H54 (cell line): ENCODE measurements around the gene VDAC1.

Experiments
- DNase-seq: peaks from one replicate; pipeline ENCODE4 v3.0.0; 2011; ENCODE audit warnings: low spot score, mixed read lengths; ENCODE audit not compliant: insufficient read length
- FAIRE-seq: peaks from 3 replicates; lab custom pipeline; 2011; peaks lifted over from hg19 to GRCh38; lab: Jason Lieb, UNC
- POLR2A ChIP-seq: IDR thresholded peaks from 2 replicates; pipeline ENCODE4 v1.6.1; 2011; ENCODE audit warnings: low read depth, mild to moderate bottlenecking, low read length

The VDAC1 gene

DNA sequence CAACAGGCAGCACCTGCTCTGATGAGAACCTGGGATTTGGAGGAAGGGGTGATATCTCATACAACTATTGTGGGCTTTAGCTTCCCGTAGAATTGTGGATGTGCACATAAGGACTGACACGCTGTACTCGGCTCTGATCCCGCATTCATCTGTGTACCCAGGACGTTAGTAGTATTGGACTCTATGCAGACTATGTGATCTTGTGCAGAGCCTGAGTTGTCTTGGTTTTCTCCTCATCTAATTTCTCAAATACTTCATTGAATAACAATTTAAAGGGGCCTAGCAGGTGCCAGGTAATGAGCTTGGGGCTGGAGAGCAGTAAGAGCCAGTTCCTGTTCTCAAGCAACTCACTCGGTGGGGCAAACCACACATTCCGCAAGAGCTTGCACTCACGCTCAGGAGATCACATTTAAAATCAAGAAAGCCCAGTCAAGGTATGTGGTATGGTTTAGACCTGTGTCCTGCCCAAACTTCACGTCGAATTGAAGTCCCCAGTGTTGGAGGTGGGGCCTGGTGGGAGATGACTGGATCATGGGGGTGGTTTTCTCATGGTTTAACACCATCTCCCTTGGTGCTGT lies 51.1 kb downstream of the VDAC1 start:
- no peak for TF ChIP-seq POLR2A
- no peak for FAIRE-seq

DNA sequence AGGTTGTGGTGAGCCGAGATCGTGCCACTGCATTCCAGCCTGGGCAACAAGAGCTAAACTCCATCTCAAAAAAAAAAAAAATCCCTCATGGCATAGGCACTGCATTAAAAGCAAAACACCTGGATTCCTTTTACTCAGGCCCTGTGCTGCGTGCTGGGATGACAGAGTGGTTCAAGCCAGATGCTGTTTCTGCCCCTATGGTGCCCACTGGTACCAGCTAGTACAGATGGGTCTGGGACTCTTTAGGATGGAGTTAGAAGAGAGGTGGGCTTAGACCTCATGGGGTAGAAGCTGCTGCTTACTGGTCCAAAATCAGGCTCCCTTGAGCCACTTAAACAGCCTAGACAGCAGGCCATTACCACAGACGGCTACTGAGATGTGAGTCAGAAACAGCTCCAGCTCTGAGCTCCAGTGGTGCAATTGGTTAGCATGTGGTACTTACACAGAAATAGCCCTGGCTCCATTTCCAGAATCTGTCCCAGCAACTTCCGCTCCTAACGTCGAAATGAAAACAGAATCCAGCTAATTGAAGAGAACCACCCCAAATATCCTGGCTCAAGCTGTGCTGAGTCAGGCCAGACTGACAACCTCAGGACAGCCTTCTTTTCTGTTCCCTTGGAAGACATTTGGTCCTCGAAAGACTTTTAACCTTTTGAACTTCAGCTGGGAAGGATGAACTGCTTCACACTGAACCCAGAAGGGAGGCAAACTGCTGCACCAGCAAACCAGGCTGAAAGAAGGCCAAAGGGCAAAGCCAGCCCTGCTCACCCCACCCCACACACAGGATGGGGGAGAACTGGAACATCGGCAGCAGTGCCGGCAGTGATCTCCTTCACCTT lies 51.8 kb downstream of the VDAC1 start:
- no peak for TF ChIP-seq POLR2A
- FAIRE-seq (peak; percentile 91), DNase-seq (peak; percentile 66)

More for the DNA sequence above, 51.1 kb downstream of the VDAC1 start:
- no peak for DNase-seq

DNA sequence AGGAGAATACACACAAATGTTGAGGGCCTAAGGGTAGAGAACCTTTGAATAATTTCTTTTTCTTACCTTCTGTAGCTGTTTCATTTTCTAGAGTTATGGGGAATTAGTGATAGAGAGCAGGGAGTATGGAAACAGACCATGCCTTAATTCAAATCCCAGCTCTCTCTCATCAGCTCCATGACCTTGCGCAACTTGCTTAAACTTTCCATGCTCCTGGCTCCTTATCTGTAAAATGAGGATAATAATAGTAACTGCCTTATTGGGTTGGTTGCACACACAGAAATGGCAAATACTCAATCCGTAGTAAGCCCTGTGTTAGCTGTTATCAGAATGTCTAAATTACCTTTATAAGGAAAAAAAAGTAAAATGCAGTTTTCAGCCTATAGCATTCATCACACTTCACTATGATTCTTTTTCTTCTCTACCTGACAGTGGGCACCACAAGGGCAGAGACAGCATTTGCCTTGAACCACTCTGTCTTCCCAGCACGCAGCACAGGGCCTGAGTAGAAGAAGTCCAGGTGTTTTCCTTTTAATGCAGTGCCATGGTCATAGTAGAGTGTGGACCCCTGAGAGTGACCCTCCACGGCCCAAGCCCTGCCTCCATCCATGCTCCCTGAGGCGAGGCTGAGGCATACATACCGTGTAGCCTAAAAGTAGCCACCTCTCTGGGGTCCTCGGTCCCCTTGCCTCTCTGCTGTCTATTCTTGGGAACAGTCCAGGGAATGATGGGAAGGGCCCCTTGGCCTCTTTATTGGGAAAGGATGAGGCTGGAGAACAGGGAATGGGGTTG lies 53.8 kb downstream of the VDAC1 start:
- FAIRE-seq (no peak), DNase-seq (no peak)
- TF ChIP-seq POLR2A: no peak

DNA sequence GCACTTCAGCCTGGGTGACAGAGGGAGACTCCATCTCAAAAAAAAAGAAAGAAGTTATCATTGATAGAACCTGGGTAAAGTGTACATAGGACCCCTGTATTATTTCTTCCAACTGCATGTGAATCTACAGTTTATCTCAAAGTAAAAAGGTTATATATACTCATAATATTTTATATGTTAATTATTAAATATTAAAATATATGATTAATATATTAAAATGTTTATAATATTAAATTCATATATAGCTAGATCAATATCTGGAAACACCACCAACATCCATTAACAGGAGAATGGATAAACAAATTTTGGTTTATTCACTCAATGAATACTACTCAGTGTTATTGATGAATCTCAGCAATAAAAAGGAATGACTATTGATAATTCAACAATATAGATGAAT lies 56.1 kb downstream of the VDAC1 start:
- no peak for TF ChIP-seq POLR2A
- FAIRE-seq (no peak), DNase-seq (no peak)

DNA sequence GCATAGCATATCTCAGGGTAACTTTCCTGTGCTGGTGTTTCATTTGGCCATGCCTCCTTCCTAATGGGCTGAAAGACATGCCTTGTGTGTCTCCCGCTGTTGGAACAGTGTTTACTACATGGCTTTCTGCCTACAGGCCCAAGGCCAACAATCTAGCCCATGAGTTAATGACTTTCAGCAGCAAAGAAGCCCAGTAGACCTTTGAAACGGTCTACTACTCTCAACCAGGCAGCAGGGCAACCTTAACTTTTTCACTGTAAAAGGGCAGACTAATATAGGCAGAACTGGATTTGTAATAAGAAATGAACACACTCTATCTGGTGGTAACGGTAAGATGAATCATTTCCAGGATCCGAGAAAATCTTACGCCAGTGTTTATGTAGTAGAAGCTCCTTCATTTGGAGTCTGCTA lies 57.3 kb downstream of the VDAC1 start:
- TF ChIP-seq POLR2A: no peak
- no peak for FAIRE-seq
- no peak for DNase-seq

DNA sequence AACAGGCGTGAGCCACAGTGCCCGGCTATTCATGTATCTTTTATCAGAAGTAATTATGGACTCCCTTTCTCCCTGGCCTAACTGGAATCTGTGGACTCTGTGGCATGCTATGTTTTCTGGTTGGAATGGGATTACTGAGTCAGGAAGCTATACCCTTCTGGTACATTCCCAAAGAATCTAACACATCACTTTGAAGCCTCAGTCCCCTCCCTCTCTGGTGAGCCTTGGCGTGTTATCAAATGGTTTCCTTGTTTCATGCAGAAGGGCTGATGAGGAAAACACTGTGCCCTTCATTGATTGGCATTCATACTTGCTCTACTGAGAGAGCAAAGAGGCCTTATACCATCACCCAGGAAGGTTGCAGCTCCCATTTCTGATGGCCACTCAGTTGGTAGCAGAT lies 59.2 kb downstream of the VDAC1 start:
- no peak for TF ChIP-seq POLR2A
- FAIRE-seq (no peak), DNase-seq (no peak)

DNA sequence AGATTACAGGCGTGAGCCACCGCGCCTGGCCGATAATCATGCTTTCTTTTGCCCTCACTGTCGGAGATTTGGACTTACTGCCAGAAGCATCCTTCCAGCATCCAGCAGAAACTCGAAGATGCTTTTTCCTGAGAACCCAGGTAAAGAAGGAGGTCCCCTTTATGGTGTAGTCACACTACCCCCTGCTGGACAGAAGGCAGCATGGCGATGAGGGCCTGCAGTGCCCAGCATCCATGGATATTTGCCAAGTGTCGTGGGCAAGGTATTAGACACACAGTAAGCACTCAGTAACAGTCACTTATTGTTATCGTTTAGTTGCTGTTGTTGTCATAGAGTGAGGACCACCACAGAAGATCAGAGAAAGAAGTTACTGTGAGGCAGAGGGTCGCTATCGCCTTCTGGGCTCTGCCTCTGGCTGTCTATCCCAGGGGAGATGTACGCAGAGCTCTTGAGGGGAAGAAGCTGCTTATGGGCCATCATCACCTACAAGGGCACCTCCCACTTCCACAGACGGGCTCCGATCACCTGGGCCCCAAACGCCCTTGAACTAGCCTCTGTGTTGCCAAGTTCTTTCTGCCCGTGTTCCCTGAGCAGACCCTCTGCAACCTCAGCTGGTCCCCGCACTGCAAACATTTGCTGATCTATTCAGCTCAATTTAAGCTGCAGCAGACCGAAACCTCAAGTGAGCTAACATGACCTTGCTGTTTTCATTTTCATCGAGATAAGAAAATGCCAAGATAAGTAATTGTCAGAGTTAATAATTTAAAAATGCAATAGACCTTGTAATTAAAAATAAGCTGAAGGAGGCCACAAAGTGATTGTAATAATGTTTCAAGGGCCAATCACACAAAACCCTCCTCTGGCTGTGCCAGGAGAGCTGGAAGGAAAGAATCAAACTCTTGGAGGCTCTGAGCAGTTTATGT lies 60.3 kb downstream of the VDAC1 start:
- TF ChIP-seq POLR2A: no peak
- FAIRE-seq (no peak), DNase-seq (no peak)

DNA sequence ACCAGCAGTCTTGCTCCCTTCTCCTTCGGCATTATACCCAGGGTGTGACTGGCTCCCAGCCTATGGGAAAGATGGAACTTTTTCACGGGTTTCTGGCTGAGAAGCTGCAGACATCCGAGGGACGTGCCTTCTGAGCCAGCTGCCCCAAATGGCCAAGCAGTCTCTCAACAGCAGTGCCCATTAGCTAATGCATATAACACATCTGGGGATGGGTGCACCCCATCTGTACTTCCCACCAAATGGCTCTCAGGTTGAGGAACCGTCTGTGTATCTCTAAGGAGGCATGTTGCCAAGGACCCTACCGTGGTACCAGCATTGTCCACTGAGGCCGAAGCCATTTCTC lies 61.3 kb downstream of the VDAC1 start:
- TF ChIP-seq POLR2A: no peak
- FAIRE-seq (no peak), DNase-seq (no peak)

DNA sequence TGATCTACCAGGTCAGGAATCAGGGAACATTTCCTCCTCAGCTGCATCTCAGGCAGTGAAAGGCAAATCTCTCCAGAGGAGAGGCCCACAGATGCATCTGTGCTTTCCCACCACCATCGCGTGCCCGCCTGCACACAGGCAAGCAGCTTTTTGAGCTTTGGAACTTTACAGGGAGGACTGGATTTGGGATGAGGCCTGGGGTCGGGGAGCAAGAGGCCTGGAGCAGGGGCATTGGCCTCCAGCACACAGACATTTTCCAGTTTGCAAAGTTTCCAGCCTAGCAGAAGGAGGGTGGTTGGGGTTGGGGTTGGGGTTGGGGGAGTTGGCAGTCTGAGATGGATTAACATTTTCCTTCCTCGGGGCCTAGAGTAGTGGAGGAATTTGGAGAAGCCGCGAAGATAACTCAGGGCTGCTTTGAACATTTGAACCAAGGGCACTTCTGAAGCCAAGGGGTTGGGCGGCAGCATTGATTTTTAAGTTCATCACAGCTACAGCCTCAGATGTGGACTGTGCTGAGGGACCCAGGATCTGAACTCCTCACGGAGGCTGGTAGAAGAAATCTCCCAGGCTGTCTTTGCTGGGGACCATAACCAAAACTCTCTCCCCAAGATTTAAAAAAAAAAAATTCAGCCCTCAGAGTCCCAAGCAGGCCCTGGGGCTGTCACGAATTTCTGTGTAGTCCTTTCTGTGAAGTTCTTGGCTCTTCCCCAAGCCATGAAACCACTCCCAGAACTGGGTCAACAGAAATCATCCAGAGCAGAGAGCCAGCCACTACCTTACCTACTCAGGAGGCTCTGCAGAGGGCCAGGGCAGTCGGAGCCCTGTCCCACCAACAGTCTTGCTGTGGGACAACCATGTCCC lies 61.9 kb downstream of the VDAC1 start:
- no peak for TF ChIP-seq POLR2A
- no peak for DNase-seq
- no peak for FAIRE-seq

DNA sequence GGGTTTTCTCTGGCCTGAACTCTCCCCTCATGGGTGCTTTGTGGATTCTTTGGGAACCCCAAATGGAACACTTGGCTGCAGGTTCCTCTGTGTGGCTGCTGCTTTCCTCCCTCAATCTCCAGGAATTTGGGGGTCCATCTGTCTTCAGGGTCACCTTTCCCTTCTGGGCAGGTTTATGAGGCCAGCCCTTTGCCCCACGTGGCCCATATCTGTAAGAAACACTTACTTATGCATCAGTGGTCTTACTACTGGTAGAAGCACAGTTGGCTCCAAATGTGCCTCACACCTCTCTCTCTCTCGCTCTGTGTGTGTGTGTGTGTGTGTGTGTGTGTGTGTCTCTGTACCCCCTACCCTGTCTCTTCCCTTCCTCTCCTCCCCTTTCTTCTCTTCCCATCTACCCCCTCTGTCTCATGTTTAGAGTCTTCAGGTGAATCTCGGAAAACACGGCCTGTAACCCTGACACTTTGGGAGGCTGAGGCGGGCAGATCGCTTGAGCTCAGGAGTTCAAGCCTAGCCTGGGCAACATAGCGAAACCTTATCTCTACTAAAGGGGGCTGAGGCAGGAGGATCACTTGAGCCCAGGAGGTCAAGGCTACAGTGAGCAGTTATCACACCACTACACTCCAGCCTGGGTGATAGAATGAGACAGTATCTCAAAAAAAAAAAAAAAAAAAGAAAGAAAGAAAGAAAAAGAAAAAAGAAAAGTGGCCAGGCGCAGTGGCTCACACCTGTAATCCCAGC lies 63.1 kb downstream of the VDAC1 start:
- FAIRE-seq (no peak), DNase-seq (no peak)
- no peak for TF ChIP-seq POLR2A

DNA sequence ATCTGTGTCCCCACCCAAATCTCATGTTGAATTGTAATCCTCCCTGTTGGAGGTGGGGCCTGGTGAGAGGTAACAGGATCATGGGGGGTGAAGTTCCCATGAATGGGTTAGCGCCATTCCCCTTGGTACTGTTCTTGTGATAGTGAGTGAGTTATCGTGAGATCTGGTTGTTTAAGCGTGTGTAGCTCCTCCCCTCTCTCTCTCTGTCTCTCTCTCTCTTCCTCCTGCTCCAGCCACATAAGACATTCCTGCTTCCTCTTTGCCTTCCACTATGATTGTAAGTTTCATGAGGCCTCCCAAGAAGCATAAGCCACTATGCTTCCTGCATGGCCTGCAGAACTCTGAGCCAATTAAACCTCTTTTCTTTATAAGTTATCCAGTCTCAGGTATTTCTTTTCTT lies 65.1 kb downstream of the VDAC1 start:
- DNase-seq (no peak), FAIRE-seq (no peak)

DNA sequence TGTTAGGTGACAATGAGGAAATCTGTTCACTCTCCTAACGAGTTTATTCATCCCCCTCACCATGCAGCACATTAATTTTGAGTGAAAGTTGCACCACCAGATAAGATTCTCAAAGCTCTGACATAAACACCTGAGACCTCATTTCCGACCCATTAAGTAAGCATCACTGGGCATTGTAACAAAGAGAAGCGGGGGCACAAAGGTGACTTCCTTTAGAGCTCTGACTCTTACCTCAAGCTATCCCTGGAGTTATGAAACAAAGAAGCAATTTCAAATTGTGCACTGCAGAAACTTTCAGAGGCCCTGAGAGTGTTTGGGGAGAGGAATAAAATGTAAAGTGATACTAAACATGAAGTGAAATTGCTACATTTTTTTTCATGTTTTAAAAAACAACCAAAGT lies 65.8 kb downstream of the VDAC1 start:
- no peak for DNase-seq
- no peak for TF ChIP-seq POLR2A
- no peak for FAIRE-seq

More for the DNA sequence above, 65.1 kb downstream of the VDAC1 start:
- no peak for TF ChIP-seq POLR2A
